HCT116 (cell line): ENCODE measurements around the gene TERF2IP.

ENCODE experiments used
- ATF3 ChIP-seq: IDR thresholded peaks from 2 replicates; pipeline ENCODE4 v1.6.1; 2012
- CEBPB ChIP-seq: IDR thresholded peaks from 2 replicates; pipeline ENCODE4 v1.6.1; 2012; ENCODE audit warnings: low read depth
- EZH2 ChIP-seq: fragments of 200-600 bp; sonication (generic); IDR thresholded peaks from 2 replicates; pipeline ENCODE4 v1.6.1; 2017; ENCODE audit warnings: antibody characterized with exemption, mixed run types
- EZH2phosphoT487 ChIP-seq: fragments of 200-600 bp; IDR thresholded peaks from 2 replicates; pipeline ENCODE4 v1.6.1; 2018; ENCODE audit warnings: antibody characterized with exemption, borderline replicate concordance
- POLR2A ChIP-seq: IDR thresholded peaks from 2 replicates; pipeline ENCODE4 v1.7.0; 2011; ENCODE audit warnings: borderline replicate concordance; ENCODE audit not compliant: insufficient read depth, insufficient read length; ENCODE audit errors: extremely low read depth
- POLR2AphosphoS5 ChIP-seq: IDR thresholded peaks from 2 replicates; pipeline ENCODE4 v1.6.1; 2011; ENCODE audit warnings: mild to moderate bottlenecking, low read depth, low read length, moderate library complexity
- RAD21 ChIP-seq: IDR thresholded peaks from 2 replicates; pipeline ENCODE4 v1.6.1; 2012; ENCODE audit warnings: low read depth, mild to moderate bottlenecking
- REST ChIP-seq: IDR thresholded peaks from 2 replicates; pipeline ENCODE4 v1.6.1; 2012; ENCODE audit warnings: low read depth
- SIN3A ChIP-seq: IDR thresholded peaks from 2 replicates; pipeline ENCODE4 v1.6.1; 2012; ENCODE audit warnings: low read depth
- SP1 ChIP-seq: IDR thresholded peaks from 2 replicates; pipeline ENCODE4 v1.6.1; 2012; ENCODE audit warnings: low read depth
- TCF7L2 ChIP-seq: IDR thresholded peaks from 2 replicates; pipeline ENCODE4 v1.7.0; 2011; ENCODE audit warnings: borderline replicate concordance, inconsistent platforms; ENCODE audit not compliant: insufficient read depth, insufficient read length; ENCODE audit errors: extremely low read depth
- ZNF274 ChIP-seq: fragments of 200-500 bp; sonication (Bioruptor generic); IDR thresholded peaks from 2 replicates; pipeline ENCODE4 v1.6.1; 2014; ENCODE audit warnings: mild to moderate bottlenecking, low read depth, low read length, inconsistent platforms
- TF ChIP-seq, protein P1 (sequence below), 3 experiments: fragments of 200-600 bp in 1 of 3; sonication (generic) in 1 of 3; IDR thresholded peaks in 2 of 3; conservative IDR thresholded peaks in 1 of 3; 2 replicates each; pipeline ENCODE4 v1.5.1; 2012 to 2017; ENCODE audit warnings: low read depth in 2 of 3, low read length in 2 of 3, antibody characterized with exemption in 1 of 3, borderline replicate concordance in 1 of 3, control low read depth in 1 of 3, mild to moderate bottlenecking in 1 of 3, mixed read lengths in 1 of 3, mixed run types in 1 of 3, moderate library complexity in 1 of 3; ENCODE audit not compliant: insufficient read depth in 1 of 3
- TF ChIP-seq, protein P2 (sequence below): IDR thresholded peaks from 2 replicates; pipeline ENCODE4 v1.6.1; 2012

DNA sequence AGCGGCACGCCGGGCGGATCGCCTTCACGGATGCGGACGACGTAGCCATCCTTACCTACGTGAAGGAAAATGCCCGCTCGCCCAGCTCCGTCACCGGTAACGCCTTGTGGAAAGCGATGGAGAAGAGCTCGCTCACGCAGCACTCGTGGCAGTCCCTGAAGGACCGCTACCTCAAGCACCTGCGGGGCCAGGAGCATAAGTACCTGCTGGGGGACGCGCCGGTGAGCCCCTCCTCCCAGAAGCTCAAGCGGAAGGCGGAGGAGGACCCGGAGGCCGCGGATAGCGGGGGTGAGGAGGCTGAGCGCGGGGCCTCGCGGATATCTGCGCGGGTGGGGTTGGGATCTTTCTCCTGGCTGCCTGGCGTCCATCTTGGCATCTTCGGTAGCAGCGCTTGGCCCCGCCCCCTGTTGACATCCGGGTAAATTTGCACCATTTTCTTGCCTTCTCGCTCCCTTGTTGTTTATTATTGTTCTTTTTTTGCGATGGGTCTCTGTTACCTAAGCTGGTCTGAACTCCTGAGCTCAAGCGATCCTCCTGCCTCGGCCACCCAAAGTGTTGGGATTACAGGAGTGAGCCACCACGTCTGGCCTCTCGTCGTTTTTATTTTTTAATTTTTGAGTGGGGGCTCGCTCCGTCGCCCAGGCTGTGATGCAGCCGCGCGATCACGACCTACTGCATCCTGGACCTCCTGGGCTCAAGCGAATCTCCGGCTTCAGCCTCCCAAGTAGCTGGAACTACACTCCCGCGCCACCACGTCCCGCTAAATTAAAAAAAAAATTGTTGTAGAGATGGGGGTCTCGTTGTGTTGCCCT is 898 bp downstream of the TERF2IP start:
- TF ChIP-seq, protein P1, sequence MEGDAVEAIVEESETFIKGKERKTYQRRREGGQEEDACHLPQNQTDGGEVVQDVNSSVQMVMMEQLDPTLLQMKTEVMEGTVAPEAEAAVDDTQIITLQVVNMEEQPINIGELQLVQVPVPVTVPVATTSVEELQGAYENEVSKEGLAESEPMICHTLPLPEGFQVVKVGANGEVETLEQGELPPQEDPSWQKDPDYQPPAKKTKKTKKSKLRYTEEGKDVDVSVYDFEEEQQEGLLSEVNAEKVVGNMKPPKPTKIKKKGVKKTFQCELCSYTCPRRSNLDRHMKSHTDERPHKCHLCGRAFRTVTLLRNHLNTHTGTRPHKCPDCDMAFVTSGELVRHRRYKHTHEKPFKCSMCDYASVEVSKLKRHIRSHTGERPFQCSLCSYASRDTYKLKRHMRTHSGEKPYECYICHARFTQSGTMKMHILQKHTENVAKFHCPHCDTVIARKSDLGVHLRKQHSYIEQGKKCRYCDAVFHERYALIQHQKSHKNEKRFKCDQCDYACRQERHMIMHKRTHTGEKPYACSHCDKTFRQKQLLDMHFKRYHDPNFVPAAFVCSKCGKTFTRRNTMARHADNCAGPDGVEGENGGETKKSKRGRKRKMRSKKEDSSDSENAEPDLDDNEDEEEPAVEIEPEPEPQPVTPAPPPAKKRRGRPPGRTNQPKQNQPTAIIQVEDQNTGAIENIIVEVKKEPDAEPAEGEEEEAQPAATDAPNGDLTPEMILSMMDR (IDR thresholded peaks at IDR 0.05 in 2 of 3, conservative IDR thresholded peaks at IDR 0.05 in 1 of 3; ENCODE audit: borderline replicate concordance in 1 of 3, insufficient read depth in 1 of 3, low read depth in 2 of 3, low read length in 2 of 3): no peak
- TF ChIP-seq EZH2 (no peak), POLR2AphosphoS5 (peak; percentile 57; the same call in 1 of the 2 replicates), REST (no peak), POLR2A (no peak), ATF3 (no peak), CEBPB (no peak), RAD21 (no peak), SP1 (no peak), ZNF274 (no peak), SIN3A (no peak), EZH2phosphoT487 (no peak), TCF7L2 (no peak)
- TF ChIP-seq, protein P2, sequence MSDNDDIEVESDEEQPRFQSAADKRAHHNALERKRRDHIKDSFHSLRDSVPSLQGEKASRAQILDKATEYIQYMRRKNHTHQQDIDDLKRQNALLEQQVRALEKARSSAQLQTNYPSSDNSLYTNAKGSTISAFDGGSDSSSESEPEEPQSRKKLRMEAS: no peak
